Muscle layer of duodenum (tissue), 2 donors: ENCODE data around the gene ERN2.
"Not testable (repeated sequence)": the region's sequence is repeated elsewhere in the genome, so short reads cannot be mapped to it uniquely, and the experiment has no call there.

Source experiments
- H3K27ac ChIP-seq: one replicate; pipeline ENCODE4 v1.7.0; 2013; ENCODE audit warnings: mild to moderate bottlenecking, low read length
- H3K27me3 ChIP-seq: one replicate; pipeline ENCODE4 v1.7.0; 2013; ENCODE audit warnings: low read depth, mild to moderate bottlenecking, control low read depth, low read length
- H3K36me3 ChIP-seq, 2 donors: one replicate each; pipeline ENCODE4 v1.7.0; 2013; ENCODE audit warnings: low read length in 2 of 2, control low read depth in 1 of 2, mild to moderate bottlenecking in 1 of 2; ENCODE audit not compliant: insufficient read depth in 2 of 2, control insufficient read depth in 1 of 2
- H3K4me1 ChIP-seq, 2 donors: one replicate each; pipeline ENCODE4 v1.7.0; 2013; ENCODE audit warnings: low read length in 2 of 2, mild to moderate bottlenecking in 2 of 2, control low read depth in 1 of 2, moderate library complexity in 1 of 2; ENCODE audit not compliant: insufficient read depth in 2 of 2, control insufficient read depth in 1 of 2
- H3K4me3 ChIP-seq, 2 donors: one replicate each; pipeline ENCODE4 v1.7.0; 2013; ENCODE audit warnings: low read length in 2 of 2, low read depth in 1 of 2, mild to moderate bottlenecking in 1 of 2
- H3K9me3 ChIP-seq, 2 donors: one replicate each; pipeline ENCODE4 v1.7.0; 2013; ENCODE audit warnings: low read length in 2 of 2, control low read depth in 1 of 2, mild to moderate bottlenecking in 1 of 2; ENCODE audit not compliant: control insufficient read depth in 1 of 2
- donor health status: healthy.

Gene ERN2

DNA sequence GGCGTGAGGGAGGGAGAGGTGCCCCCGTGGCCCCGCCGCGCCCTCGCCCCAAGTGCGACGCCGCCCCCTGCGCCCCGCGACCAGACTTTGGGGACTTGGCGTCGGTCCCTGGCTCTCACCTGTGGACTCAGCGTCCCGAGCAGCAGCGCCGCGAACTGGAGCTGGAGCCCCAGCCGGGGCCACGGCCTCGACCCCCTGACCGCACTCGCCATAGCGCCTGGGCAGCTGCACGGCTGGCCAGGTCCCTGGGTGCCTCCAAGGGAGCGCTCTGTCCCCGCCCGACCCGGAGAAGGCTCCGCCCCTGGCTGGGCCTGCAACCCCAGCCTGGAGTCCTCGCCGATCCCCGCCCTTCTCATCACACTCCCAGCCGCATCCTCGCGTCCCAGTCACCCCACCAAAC lies at the start of gene ERN2:
ERN2 (minus strand) TSS at position 247 of the 400 bp plus-strand sequence; CDS start at position 212, 35 bp downstream.
- Histone ChIP-seq H3K27me3 (peaks cover 12% of the 10 kb centered on the region), H3K4me1 (peaks cover 0 to 4% of the 10 kb centered on the region in 2 donors), H3K4me3 (peak within 1 kb of the TSS in 1 of 2 donors; percentile 48)

DNA sequence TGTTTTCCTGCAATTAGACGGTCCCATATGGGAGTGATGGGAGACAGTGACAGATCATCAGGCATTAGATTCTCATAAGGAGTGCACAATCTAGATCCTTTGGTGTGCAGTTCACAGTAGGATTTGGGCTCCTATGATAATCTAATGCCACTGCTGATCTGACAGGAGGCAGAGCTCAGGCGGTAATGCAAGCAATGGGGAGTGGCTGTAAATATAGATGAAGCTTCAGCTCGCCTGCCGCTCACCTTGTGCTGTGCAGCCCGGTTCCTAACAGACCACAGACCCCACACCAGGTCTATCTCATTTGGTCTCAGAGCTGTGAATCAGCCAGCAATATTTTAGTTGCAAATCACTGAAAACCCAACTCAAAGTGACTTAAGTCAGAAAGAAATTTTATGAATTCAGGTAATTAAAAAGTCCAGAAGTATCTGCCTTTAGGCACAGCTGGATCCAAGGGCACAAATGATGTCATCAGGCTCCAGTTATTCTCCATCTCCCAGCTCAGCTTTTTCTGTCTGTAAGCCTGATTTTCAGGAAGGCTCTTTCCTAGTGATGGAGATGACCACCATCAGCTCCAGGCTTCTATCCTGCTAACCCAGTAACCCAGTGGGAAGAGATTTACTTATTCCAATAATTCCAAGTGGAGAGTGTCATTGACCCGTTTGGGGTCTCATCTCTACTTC lies 45.1 kb upstream of the ERN2 start:
- H3K4me3 ChIP-seq = no peak overlapping the region

More for the DNA sequence above, at the start of gene ERN2:
- Histone ChIP-seq H3K36me3 (peaks cover 0 to 4% of the 10 kb centered on the region in 2 donors), H3K9me3 (peaks cover 5 to 18% of the 10 kb centered on the region in 2 donors), H3K27ac (peak within 1 kb of the TSS; percentile 69)

DNA sequence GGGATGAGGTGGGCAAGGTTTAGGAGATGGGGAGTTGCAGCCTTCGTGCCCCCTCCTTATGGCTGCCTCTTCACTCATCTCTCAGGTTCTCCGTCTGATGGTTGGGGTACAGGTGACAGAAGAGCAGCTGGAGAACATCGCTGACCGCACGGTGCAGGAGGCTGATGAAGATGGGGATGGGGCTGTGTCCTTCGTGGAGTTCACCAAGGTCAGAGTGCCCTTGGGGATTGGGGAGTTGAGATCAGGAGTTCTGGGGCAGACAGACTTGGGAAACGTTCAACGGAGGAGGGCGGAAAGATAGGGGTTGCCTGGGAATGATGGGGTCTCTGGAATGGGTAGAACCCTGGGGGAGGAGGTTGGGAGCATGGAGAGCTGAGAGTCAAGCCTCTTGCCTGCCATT lies 44.1 kb upstream of the ERN2 start:
- Histone ChIP-seq H3K27ac (no peak overlapping the region), H3K27me3 (peaks cover 17% of the 10 kb centered on the region), H3K9me3 (no peaks in the 10 kb centered on the region), H3K36me3 (no peaks in the 10 kb centered on the region), H3K4me3 (no peak overlapping the region), H3K4me1 (peaks cover 0 to 12% of the 10 kb centered on the region in 2 donors)

More for the DNA sequence above, 45.1 kb upstream of the ERN2 start:
- Histone ChIP-seq H3K9me3 (no peaks in the 10 kb centered on the region), H3K27me3 (peaks cover 17% of the 10 kb centered on the region), H3K27ac (no peak overlapping the region), H3K4me1 (peaks cover 0 to 12% of the 10 kb centered on the region in 2 donors), H3K36me3 (no peaks in the 10 kb centered on the region)

DNA sequence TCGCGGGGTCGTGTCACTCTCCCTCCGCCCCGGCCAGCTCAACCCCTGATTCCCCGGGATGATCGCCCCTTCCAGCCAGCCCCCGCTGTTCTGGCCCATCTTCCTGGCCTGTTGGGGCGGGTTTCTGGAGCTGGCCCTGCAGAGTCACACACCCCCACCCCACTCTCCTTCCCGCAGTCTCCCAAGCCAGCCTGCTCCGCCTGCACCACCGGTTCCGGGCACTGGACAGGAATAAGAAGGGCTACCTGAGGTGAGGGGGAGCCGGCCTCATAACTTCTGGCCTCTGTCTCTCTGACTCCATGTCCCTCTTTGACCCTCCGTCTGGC lies 42.4 kb upstream of the ERN2 start:
- H3K9me3 ChIP-seq = no peaks in the 10 kb centered on the region
- peaks cover 17% of the 10 kb centered on the region for H3K27me3 ChIP-seq
- H3K27ac ChIP-seq = peak overlapping the region; percentile 23
- peak overlapping the region in 1 of 2 donors; percentile 33 for H3K4me3 ChIP-seq
- H3K36me3 ChIP-seq = no peaks in the 10 kb centered on the region
- peaks cover 0 to 12% of the 10 kb centered on the region in 2 donors for H3K4me1 ChIP-seq

DNA sequence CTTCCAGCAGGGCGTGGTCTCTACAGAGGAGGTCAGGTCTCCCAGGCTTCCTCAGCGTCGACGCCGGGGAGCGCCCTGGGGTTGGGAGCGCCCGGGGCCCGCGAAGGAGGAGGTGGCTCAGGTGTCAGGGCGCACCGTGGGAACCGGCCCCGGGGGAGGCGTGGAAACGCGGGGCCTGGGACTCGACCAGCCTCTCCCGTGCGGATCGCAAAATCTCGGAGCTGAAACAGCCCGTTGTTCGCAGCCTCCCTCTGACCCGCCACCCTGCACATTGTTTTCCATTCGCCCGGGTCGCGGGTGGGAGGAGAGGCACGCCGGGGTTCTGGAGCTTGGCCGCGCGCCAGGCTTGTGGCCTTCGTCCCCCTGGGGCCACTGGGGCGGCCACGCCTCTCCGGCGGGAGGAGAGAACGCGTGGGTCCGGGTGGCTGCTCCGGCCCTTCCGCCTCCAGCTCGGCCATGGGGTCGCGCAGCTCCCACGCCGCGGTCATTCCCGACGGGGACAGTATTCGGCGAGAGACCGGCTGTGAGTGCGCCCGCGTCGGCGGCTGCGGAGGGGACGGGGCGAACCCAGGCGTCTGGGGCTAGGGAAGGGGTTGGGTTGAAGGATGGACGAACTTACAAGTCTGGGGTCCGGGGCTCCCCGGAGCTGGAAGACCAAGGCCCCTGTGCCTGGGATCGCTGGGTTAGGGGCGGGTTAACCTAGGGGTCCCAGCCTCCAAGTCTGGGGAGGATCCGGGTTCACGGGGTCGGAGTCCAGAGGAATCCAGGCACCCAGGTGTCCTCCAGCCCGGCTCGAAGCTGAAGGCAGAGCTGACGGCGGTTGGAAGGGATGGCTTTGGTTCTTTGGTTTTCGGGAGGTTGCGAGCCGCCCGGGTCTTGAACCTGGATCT lies 41.8 kb upstream of the ERN2 start, which contains the start of gene CHP2:
CHP2 (plus strand) TSS at position 433 of the 890 bp plus-strand sequence; CDS start at position 457, 24 bp downstream.
- Histone ChIP-seq H3K4me3 (peak within 1 kb of the TSS; percentile 33 to 58), H3K4me1 (peaks cover 0 to 12% of the 10 kb centered on the region in 2 donors), H3K27me3 (peaks cover 17% of the 10 kb centered on the region), H3K9me3 (no peaks in the 10 kb centered on the region), H3K27ac (peak within 1 kb of the TSS; percentile 23), H3K36me3 (no peaks in the 10 kb centered on the region)

DNA sequence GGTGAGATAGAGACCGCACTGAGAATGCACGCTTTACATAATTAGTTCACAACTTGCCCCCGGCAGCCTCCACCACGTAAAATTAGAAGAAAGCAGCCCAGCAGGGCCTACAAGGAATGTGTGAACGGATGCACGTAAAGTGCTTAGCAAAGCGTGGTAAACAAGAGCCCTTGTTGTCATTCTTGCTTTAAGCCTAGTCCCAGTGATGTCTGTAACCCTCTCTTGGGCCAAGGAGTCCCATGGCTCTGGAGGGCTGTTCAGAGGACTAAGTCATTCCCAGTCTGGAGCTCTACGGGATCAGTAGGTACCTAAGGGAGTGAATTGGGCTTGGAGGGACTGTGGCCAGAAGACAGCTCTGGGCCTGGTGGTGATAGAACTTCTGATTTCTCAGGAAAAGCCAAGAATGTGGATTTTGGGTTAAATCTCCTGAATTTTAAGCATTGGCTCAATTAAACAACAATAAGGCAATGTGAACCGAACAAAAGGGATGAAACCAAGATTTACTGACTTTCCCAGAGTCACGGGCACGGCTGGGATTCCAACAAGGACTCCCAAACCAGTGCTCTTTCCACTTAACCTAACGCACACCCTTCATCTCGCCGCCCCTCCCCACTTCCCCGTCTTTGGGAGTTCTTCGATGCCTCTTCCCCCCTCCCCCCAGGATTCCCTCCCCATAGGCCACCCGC lies 41.0 kb upstream of the ERN2 start:
- no peaks in the 10 kb centered on the region for H3K9me3 ChIP-seq
- no peaks in the 10 kb centered on the region for H3K36me3 ChIP-seq
- peak overlapping the region; percentile 33 to 58 for H3K4me3 ChIP-seq
- no peak overlapping the region for H3K27ac ChIP-seq
- H3K27me3 ChIP-seq = peaks cover 17% of the 10 kb centered on the region
- H3K4me1 ChIP-seq = peaks cover 0 to 12% of the 10 kb centered on the region in 2 donors

DNA sequence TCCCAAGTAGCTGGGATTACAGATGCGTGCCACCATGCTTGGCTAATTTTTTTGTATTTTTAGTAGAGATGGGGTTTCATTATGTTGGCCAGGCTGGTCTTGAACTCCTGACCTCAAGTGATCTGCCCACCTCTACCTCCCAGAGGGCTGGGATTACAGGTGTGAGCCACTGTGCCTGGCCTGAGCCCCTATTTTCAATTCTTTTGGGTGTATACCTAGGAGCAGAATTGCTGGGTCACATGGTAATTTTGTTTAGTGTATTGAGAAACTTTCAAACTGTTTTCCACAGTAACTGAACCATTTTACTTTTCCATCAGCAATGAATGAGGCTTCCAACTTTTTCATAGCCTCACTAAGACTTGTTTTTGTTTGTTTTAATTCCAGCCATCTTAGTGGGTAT lies 38.0 kb upstream of the ERN2 start:
- H3K9me3 ChIP-seq, H3K27ac ChIP-seq, H3K4me3 ChIP-seq, H3K36me3 ChIP-seq: not testable (repeated sequence)
- Histone ChIP-seq H3K4me1 (peaks cover 0 to 12% of the 10 kb centered on the region in 2 donors), H3K27me3 (peaks cover 17% of the 10 kb centered on the region)

DNA sequence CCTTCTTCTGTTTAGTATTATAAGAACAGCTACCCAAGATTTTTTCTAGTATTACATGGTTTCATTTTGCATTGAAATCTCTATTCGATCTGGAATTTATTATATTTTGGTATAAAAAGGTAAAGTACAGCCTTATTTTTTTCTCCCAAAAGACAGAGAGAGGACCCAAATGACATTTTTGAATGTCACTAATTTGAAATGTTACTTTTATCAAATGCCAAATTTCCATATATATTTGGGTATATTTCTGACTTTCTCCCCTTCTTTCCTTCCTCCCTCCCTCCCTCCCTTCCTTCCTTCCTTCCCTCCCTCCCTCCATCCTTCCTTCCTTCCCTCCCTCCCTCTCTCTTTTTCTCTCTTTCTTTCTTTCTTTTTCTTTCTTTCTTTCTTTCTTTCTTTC lies 35.6 kb upstream of the ERN2 start:
- no peak overlapping the region for H3K4me3 ChIP-seq
- peaks cover 0 to 3% of the 10 kb centered on the region in 2 donors for H3K9me3 ChIP-seq
- H3K36me3 ChIP-seq = no peaks in the 10 kb centered on the region
- no peaks in the 10 kb centered on the region for H3K4me1 ChIP-seq
- peaks cover 2% of the 10 kb centered on the region for H3K27me3 ChIP-seq
- H3K27ac ChIP-seq = no peak overlapping the region

DNA sequence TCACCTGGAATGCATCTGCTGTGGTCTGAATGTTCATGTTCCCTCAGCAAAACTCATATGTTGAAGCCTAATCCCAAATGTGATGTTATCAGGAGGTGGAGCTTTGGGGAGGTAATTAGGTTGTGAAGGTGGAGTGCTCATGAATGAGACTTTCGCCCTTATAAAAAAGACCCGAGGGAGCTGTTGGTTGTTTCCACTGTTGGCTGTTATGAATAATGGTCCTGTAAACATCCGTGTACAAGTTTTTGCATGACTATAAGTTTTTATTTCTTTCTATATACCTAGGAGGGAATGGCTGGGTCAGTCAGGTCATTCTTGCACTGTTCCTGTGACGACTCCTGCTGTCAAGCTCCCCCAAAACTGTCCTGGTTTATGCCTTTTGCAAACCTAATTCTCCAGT lies 32.2 kb upstream of the ERN2 start:
- Histone ChIP-seq H3K4me1 (no peaks in the 10 kb centered on the region), H3K36me3 (no peaks in the 10 kb centered on the region), H3K27ac (no peak overlapping the region), H3K4me3 (no peak overlapping the region), H3K27me3 (no peaks in the 10 kb centered on the region), H3K9me3 (peaks cover 0 to 3% of the 10 kb centered on the region in 2 donors)

DNA sequence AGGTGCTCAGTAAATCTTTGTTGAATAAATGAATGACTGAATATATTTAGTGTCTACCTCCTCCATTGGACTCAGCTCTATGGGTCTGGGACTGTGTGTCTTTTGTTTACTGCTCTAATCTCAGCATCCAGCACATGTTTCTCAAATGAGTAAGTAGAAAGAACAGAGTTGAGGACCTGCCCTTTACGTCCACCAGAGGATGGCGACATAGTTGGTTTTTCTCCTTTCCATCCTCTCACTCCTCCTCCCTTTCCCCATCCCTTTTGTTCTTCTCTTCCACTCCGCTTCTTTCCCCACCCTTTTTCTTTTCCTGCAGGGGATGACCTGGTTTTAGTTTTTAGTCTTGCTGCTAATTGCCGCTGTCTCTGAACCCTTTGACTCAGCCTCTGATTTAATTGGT lies 29.7 kb upstream of the ERN2 start:
- H3K27ac ChIP-seq = no peak overlapping the region
- no peaks in the 10 kb centered on the region for H3K27me3 ChIP-seq
- H3K36me3 ChIP-seq = no peaks in the 10 kb centered on the region
- H3K9me3 ChIP-seq = peaks cover 0 to 3% of the 10 kb centered on the region in 2 donors
- no peak overlapping the region for H3K4me3 ChIP-seq
- H3K4me1 ChIP-seq = no peaks in the 10 kb centered on the region
